GM12878 (cell line): ENCODE data around the gene B4GALNT2. TPM values are rescaled to one million over a fixed set of nuclear protein-coding genes. Genes with fewer than 3 reads are reported as not detected.

ENCODE experiments used
- ATAC-seq: fragments of 200-7000 bp; cut with Tn5 transposase; 3 replicates; pipeline ENCODE4 v1.9.1; 2020; ENCODE audit warnings: mild to moderate bottlenecking, moderate library complexity
- BruUV-seq: library from RNA; stranded (reverse); fragments of 400-500 nt; replicated peaks from 2 replicates; lab custom pipeline; 2021; lab: Mats Ljungman, UMichigan
- CTCF ChIA-PET: fragments of 300-600 bp; sonication (Branson Sonifier 250); formaldehyde crosslinking; extraction: SDS; loops from one replicate; lab custom pipeline; 2021; ENCODE audit warnings: inconsistent platforms; lab: Yijun Ruan, JAX
- POLR2A ChIA-PET: fragments of 350-600 bp; formaldehyde crosslinking; extraction: SDS; loops from one replicate; lab custom pipeline; 2021; ENCODE audit warnings: inconsistent platforms; lab: Charles Lee
- RAD21 ChIA-PET: fragments of 300-600 bp; sonication (Branson Sonifier 250); formaldehyde crosslinking; loops from one replicate; lab custom pipeline; 2023; ENCODE audit warnings: antibody characterized with exemption; ENCODE audit not compliant: unreplicated experiment; lab: Charles Lee
- SMC1A ChIA-PET: fragments of 300-600 bp; sonication (Branson Sonifier 250); formaldehyde crosslinking; loops from one replicate; lab custom pipeline; 2023; ENCODE audit not compliant: unreplicated experiment, uncharacterized antibody; lab: Charles Lee
- DNase-seq: peaks from one replicate; pipeline ENCODE4 v3.0.0-alpha.2; 2011; ENCODE audit warnings: low read depth, low spot score
- FAIRE-seq: peaks from 3 replicates; lab custom pipeline; 2011; peaks lifted over from hg19 to GRCh38; lab: Jason Lieb, UNC
- H2AFZ ChIP-seq: 2 replicates; pipeline ENCODE4 v1.6.0; 2011; ENCODE audit warnings: low read depth, low read length, control low read depth; ENCODE audit not compliant: control insufficient read depth
- H3K27ac ChIP-seq: 2 replicates; pipeline ENCODE4 v1.5.1; 2011; ENCODE audit warnings: control low read depth; ENCODE audit not compliant: control insufficient read depth, insufficient read depth
- H3K27me3 ChIP-seq, 2 experiments: replicated peaks in 1 of 2; 2 replicates each; pipeline versions ENCODE4 v1.6.0 to v1.6.1; 2011; ENCODE audit warnings: low read length in 1 of 2; ENCODE audit not compliant: control insufficient read depth in 2 of 2, insufficient read depth in 2 of 2
- H3K36me3 ChIP-seq, 2 experiments: 2 replicates each; pipeline ENCODE4 v1.5.1; 2011; ENCODE audit warnings: low read length in 1 of 2; ENCODE audit not compliant: control insufficient read depth in 2 of 2, insufficient read depth in 2 of 2
- H3K4me1 ChIP-seq: 2 replicates; pipeline ENCODE4 v1.6.1; 2011; ENCODE audit warnings: mild to moderate bottlenecking, low read length, moderate library complexity, mixed read lengths; ENCODE audit not compliant: control insufficient read depth, insufficient read depth
- H3K4me2 ChIP-seq: 2 replicates; pipeline ENCODE4 v1.6.0; 2011; ENCODE audit warnings: control low read depth; ENCODE audit not compliant: control insufficient read depth, insufficient read depth
- H3K4me3 ChIP-seq: fragments of 200-600 bp; sonication (generic); 2 replicates; pipeline ENCODE4 v1.5.1; 2016
- H3K79me2 ChIP-seq: 2 replicates; pipeline ENCODE4 v1.6.0; 2011; ENCODE audit warnings: low read length; ENCODE audit not compliant: control insufficient read depth, insufficient read depth
- H3K9ac ChIP-seq: 2 replicates; pipeline ENCODE4 v1.8.0; 2011; ENCODE audit warnings: low read length, control low read depth, mixed read lengths; ENCODE audit not compliant: control insufficient read depth, insufficient read depth
- H3K9me3 ChIP-seq: replicated peaks from 3 replicates; pipeline ENCODE4 v1.5.1; 2011; ENCODE audit warnings: mild to moderate bottlenecking, low read length; ENCODE audit not compliant: control insufficient read depth, insufficient read depth
- H4K20me1 ChIP-seq: 2 replicates; pipeline ENCODE4 v1.6.0; 2011; ENCODE audit not compliant: control insufficient read depth, insufficient read depth
- ATF7 ChIP-seq: fragments of 450-650 bp; IDR thresholded peaks from 2 replicates; pipeline ENCODE4 v1.6.1; 2016; ENCODE audit warnings: low read depth, mild to moderate bottlenecking
- BACH1 ChIP-seq: fragments of 450-650 bp; IDR thresholded peaks from 2 replicates; pipeline ENCODE4 v1.6.1; 2017; ENCODE audit warnings: mild to moderate bottlenecking, borderline replicate concordance
- BCL3 ChIP-seq: IDR thresholded peaks from 2 replicates; pipeline ENCODE4 v1.6.1; 2011; ENCODE audit warnings: borderline replicate concordance, low read depth, mild to moderate bottlenecking, moderate library complexity, low read length; ENCODE audit not compliant: insufficient read depth, poor library complexity, severe bottlenecking
- BMI1 ChIP-seq: fragments of 450-650 bp; IDR thresholded peaks from 2 replicates; pipeline ENCODE4 v1.6.1; 2016; ENCODE audit warnings: mild to moderate bottlenecking, moderate library complexity, borderline replicate concordance
- CEBPB ChIP-seq, 2 experiments: fragments of 150-350 bp in 1 of 2; IDR thresholded peaks; 2 replicates each; pipeline ENCODE4 v1.6.1; 2012 to 2014; ENCODE audit warnings: low read depth in 2 of 2, low read length in 2 of 2, borderline replicate concordance in 1 of 2, inconsistent platforms in 1 of 2
- E2F4 ChIP-seq: IDR thresholded peaks from 2 replicates; pipeline ENCODE4 v1.6.1; 2012; ENCODE audit warnings: low read depth, low read length, improper control_type of control experiment
- HDAC2 ChIP-seq: fragments of 200-600 bp; sonication (generic); IDR thresholded peaks from 2 replicates; pipeline ENCODE4 v1.6.1; 2017
- JUND ChIP-seq: IDR thresholded peaks from 2 replicates; pipeline ENCODE4 v1.6.1; 2012; ENCODE audit warnings: low read depth, mild to moderate bottlenecking, low read length, improper control_type of control experiment, moderate library complexity
- NFIC ChIP-seq: IDR thresholded peaks from 2 replicates; pipeline ENCODE4 v1.6.1; 2012; ENCODE audit warnings: low read depth, mild to moderate bottlenecking, inconsistent platforms, low read length, moderate library complexity
- NKRF ChIP-seq: fragments of 450-650 bp; conservative IDR thresholded peaks from 2 replicates; pipeline ENCODE4 v1.6.1; 2017; ENCODE audit warnings: mild to moderate bottlenecking, moderate library complexity
- POLR2A ChIP-seq: IDR thresholded peaks from 2 replicates; pipeline ENCODE4 v1.6.1; 2011; ENCODE audit warnings: low read depth, mild to moderate bottlenecking, low read length
- POLR2AphosphoS2 ChIP-seq: IDR thresholded peaks from 2 replicates; pipeline ENCODE4 v1.6.1; 2011; ENCODE audit warnings: low read depth, mild to moderate bottlenecking, low read length, improper control_type of control experiment, moderate library complexity
- SMAD5 ChIP-seq: IDR thresholded peaks from 2 replicates; pipeline ENCODE4 v1.6.1; 2016; ENCODE audit warnings: antibody characterized with exemption, low read depth
- ZNF274 ChIP-seq: IDR thresholded peaks from one replicate; pipeline ENCODE4 v1.8.0; 2011; ENCODE audit not compliant: insufficient read length, insufficient read depth
- ZNF622 ChIP-seq: fragments of 450-650 bp; IDR thresholded peaks from 2 replicates; pipeline ENCODE4 v1.6.1; 2017; ENCODE audit warnings: mild to moderate bottlenecking, inconsistent platforms
- WGBS: methylation state at CpG from one replicate; pipeline ENCODE4 v1.1.6; 2016; ENCODE audit warnings: low lambda C conversion rate; ENCODE audit not compliant: insufficient replicate concordance, insufficient coverage; ENCODE audit errors: missing lambda C conversion rate; 5-methylcytosine and 5-hydroxymethylcytosine counted together
- in situ Hi-C: fragments of 300-500 bp; cut with MboI; formaldehyde crosslinking; loops from 9 replicates; pipeline ENCODE4 v1.14.3; 2018; ENCODE audit warnings: mixed read lengths
- intact Hi-C: fragments of 100-400 bp; cut with micrococcal nuclease; formaldehyde crosslinking; loops from one replicate; pipeline ENCODE4 v1.14.2; 2022; ENCODE audit not compliant: unreplicated experiment
- polyA plus RNA-seq, 11 experiments: library from polyadenylated mRNA; depleted of rRNA in 4 of 11; unstranded in 6 of 11; stranded (reverse) in 5 of 11; fragments of >200 nt; fragmentation: Nextera tagmentation in 4 of 11; fragmentation: Illumina TruSeq in 1 of 11; extraction: Ambion mirVana in 4 of 11; extraction: Trizol in 1 of 11; gene quantifications; 1 replicate in 1 of 11; 2 replicates in 10 of 11; pipeline versions ENCODE4 v1.2.1 to v1.2.3, GENCODE V29; 2011 to 2016; ENCODE audit warnings: inconsistent platforms in 2 of 11, missing spikeins in 2 of 11, low read depth in 1 of 11
- total RNA-seq, 4 experiments: library from RNA; depleted of rRNA in 3 of 4; stranded (reverse); fragments of >200 nt in 3 of 4; fragmentation: Illumina TruSeq in 1 of 4; extraction: Trizol in 1 of 4; gene quantifications; 2 replicates each; pipeline versions ENCODE4 v1.2.1 to v1.2.3, GENCODE V29; 2013 to 2021

The B4GALNT2 gene
- total and polyA plus RNA-seq, 10 of the 15 experiments (the other 5 are each of a cell fraction or from before 2014, with no cell fraction given), result not detected

GRCh38 chr17:49225554-49226236, 93.1 kb downstream of the B4GALNT2 start:
- peaks cover 3 to 13% of the 10 kb centered on the region in 2 experiments for H3K36me3 ChIP-seq
- ChIA-PET RAD21 (interaction anchor here (0.6 to 5.9 kb wide), 6 partner anchors 9 to 170 kb away, joined by 3 to 72 read pairs (median 20); partner anchors contain the start of genes ABI3 and GNGT2), SMC1A (interaction anchor here (1.5 to 7.3 kb wide), 7 partner anchors 10 to 45 kb away, joined by 4 to 118 read pairs (median 20); no protein-coding TSS in a partner anchor), POLR2A (interaction anchor here (1.1 to 3.6 kb wide), 3 partner anchors 11 to 46 kb away, joined by 3 to 12 read pairs (median 10); partner anchors contain the start of genes ABI3 and GNGT2), CTCF (interaction anchor here (1.8 to 8.2 kb wide), 6 partner anchors 11 to 66 kb away, joined by 8 to 178 read pairs (median 37); partner anchors contain the start of gene ABI3)
- DNase-seq (no peak), ATAC-seq (no peak), FAIRE-seq (no peak)
- in situ Hi-C loops (loop anchor here (10.0 kb wide), 1 partner anchor 51 kb away; no protein-coding TSS in a partner anchor), intact Hi-C loops (loop anchor here (5.0 kb wide), 1 partner anchor 193 kb away; no protein-coding TSS in a partner anchor)
- H3K4me1 ChIP-seq, result peaks cover 24% of the 10 kb centered on the region
- H3K27me3 ChIP-seq, result no peaks in the 10 kb centered on the region
- no peak overlapping the region for H3K27ac ChIP-seq
- TSS peak; percentile 11 for BruUV-seq
- no peak overlapping the region for H3K4me2 ChIP-seq
- WGBS, result 89% methylated on average over 6 of the region's 8 CpGs
- H3K79me2 ChIP-seq, result no peaks in the 10 kb centered on the region
- no peak overlapping the region for H3K4me3 ChIP-seq
- 0 out of 2 replicates have a peak, but pooled peaks cover 7% of the 10 kb centered on the region for H4K20me1 ChIP-seq
- no peaks in the 10 kb centered on the region for H3K9me3 ChIP-seq
- no peak overlapping the region for H2AFZ ChIP-seq
- H3K9ac ChIP-seq, result no peak overlapping the region
- TF ChIP-seq CEBPB (IDR thresholded peaks at IDR 0.05; ENCODE audit: borderline replicate concordance in 1 of 2, low read depth in 2 of 2, low read length in 2 of 2), result no peak
- TF ChIP-seq BCL3, result peak; percentile 35
- no peak for TF ChIP-seq NKRF
- TF ChIP-seq ZNF274, result no peak
- TF ChIP-seq HDAC2, result no peak
- TF ChIP-seq POLR2A, result peak; percentile 64; the same call in 1 of the 2 replicates
- TF ChIP-seq E2F4, result no peak
- TF ChIP-seq POLR2AphosphoS2, result peak; percentile 79
- TF ChIP-seq BMI1, result peak; percentile 24; the same call in 1 of the 2 replicates
- no peak for TF ChIP-seq JUND
- TF ChIP-seq SMAD5, result peak; percentile 51; the same call in 1 of the 2 replicates
- 0 out of 2 replicates have a peak, but pooled peaks have one; percentile 51 for TF ChIP-seq BACH1
- no peak for TF ChIP-seq ZNF622
- no peak for TF ChIP-seq ATF7
- TF ChIP-seq NFIC, result no peak
